Upper lobe of right lung (tissue), 1 donor: ENCODE measurements around the gene PTPRT. TPM values are rescaled to one million over a fixed set of nuclear protein-coding genes. Genes with fewer than 3 reads are reported as not detected.

Experiments used
- ATAC-seq: fragments of 200-7000 bp; cut with Tn5 transposase; one replicate; pipeline ENCODE4 v1.9.1; 2020; ENCODE audit warnings: mild to moderate bottlenecking, moderate library complexity
- DNase-seq: peaks from one replicate; pipeline ENCODE4 v3.0.0-alpha.2; 2020
- H3K27ac ChIP-seq: fragments of 200-600 bp; one replicate; pipeline ENCODE4 v1.8.0; 2022
- H3K27me3 ChIP-seq: fragments of 200-600 bp; one replicate; pipeline ENCODE4 v1.8.0; 2022; ENCODE audit warnings: mild to moderate bottlenecking
- H3K36me3 ChIP-seq: fragments of 200-600 bp; one replicate; pipeline ENCODE4 v1.8.0; 2022
- H3K4me1 ChIP-seq: fragments of 200-600 bp; one replicate; pipeline ENCODE4 v1.8.0; 2022
- H3K4me3 ChIP-seq: fragments of 200-600 bp; one replicate; pipeline ENCODE4 v1.8.0; 2022; ENCODE audit warnings: mild to moderate bottlenecking
- H3K9me3 ChIP-seq: fragments of 200-600 bp; one replicate; pipeline ENCODE4 v1.8.0; 2022
- intact Hi-C: fragments of 100-400 bp; cut with DNase I; formaldehyde crosslinking; loops from one replicate; pipeline ENCODE4 v1.11.0; 2022
- total RNA-seq: library from RNA; stranded (reverse); fragmentation: NEBNext Ultra II Directional; extraction: Animal tissue kit (Norgen Biotek cat#: 25700); gene quantifications from one replicate; pipeline ENCODE4 v1.2.1, GENCODE V29; 2021
- TF ChIP-seq, protein P1 (sequence below): fragments of 200-600 bp; IDR thresholded peaks from one replicate; pipeline ENCODE4 v1.8.0; 2022; ENCODE audit warnings: antibody characterized with exemption
- donor health status: DM: no; HTN: yes; CAD: no; lungs with severe emphysema.

Gene PTPRT
- total RNA-seq, 1 donor from 2014 or later: 0.46 TPM

DNA sequence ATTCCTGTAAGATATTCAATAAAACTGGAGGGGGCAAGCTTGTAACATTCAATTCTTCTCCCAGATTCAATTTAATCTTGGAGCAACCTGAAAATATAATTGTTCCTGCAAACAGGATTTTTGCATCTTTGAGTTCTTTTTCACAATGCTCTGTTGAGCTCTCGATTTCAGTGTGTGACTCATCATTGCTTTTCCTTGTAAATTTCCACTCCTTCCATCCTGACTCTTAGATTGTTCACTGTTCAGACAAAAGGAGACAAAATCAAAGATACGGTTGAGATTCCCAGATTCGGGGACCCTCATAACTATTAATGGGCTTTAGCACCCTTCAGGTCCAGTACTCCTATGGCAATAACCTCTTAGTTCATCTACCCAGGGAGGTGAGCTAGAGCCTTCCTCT, 999.6 kb downstream of the PTPRT start:
- TF ChIP-seq, protein P1, sequence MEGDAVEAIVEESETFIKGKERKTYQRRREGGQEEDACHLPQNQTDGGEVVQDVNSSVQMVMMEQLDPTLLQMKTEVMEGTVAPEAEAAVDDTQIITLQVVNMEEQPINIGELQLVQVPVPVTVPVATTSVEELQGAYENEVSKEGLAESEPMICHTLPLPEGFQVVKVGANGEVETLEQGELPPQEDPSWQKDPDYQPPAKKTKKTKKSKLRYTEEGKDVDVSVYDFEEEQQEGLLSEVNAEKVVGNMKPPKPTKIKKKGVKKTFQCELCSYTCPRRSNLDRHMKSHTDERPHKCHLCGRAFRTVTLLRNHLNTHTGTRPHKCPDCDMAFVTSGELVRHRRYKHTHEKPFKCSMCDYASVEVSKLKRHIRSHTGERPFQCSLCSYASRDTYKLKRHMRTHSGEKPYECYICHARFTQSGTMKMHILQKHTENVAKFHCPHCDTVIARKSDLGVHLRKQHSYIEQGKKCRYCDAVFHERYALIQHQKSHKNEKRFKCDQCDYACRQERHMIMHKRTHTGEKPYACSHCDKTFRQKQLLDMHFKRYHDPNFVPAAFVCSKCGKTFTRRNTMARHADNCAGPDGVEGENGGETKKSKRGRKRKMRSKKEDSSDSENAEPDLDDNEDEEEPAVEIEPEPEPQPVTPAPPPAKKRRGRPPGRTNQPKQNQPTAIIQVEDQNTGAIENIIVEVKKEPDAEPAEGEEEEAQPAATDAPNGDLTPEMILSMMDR: no peak

GRCh38 chr20:42186337-42186736, 1003.4 kb downstream of the PTPRT start:
- ATAC-seq: no peak
- H3K27ac ChIP-seq: no peak overlapping the region
- H3K4me1 ChIP-seq: no peaks in the 10 kb centered on the region

More for the DNA sequence above, 999.6 kb downstream of the PTPRT start:
- intact Hi-C loops: no loop called here
- Histone ChIP-seq H3K27me3 (no peaks in the 10 kb centered on the region), H3K9me3 (no peaks in the 10 kb centered on the region), H3K4me3 (no peak overlapping the region), H3K4me1 (no peaks in the 10 kb centered on the region), H3K36me3 (no peaks in the 10 kb centered on the region), H3K27ac (no peak overlapping the region)
- no peak for ATAC-seq
- DNase-seq: no peak

GRCh38 chr20:42183147-42183546, 1006.6 kb downstream of the PTPRT start:
- Histone ChIP-seq H3K36me3 (no peaks in the 10 kb centered on the region), H3K4me3 (no peak overlapping the region), H3K4me1 (no peaks in the 10 kb centered on the region), H3K27me3 (no peaks in the 10 kb centered on the region), H3K27ac (no peak overlapping the region), H3K9me3 (no peaks in the 10 kb centered on the region)
- no peak for ATAC-seq
- intact Hi-C loops: no loop called here
- TF ChIP-seq, protein P1: no peak
- DNase-seq: no peak

More at GRCh38 chr20:42186337-42186736, 1003.4 kb downstream of the PTPRT start:
- no peaks in the 10 kb centered on the region for H3K36me3 ChIP-seq
- no peaks in the 10 kb centered on the region for H3K27me3 ChIP-seq
- DNase-seq: no peak
- intact Hi-C loops: no loop called here
- no peaks in the 10 kb centered on the region for H3K9me3 ChIP-seq
- TF ChIP-seq, protein P1: no peak
- H3K4me3 ChIP-seq: no peak overlapping the region

GRCh38 chr20:42181064-42181463, 1008.6 kb downstream of the PTPRT start:
- ATAC-seq: no peak

DNA sequence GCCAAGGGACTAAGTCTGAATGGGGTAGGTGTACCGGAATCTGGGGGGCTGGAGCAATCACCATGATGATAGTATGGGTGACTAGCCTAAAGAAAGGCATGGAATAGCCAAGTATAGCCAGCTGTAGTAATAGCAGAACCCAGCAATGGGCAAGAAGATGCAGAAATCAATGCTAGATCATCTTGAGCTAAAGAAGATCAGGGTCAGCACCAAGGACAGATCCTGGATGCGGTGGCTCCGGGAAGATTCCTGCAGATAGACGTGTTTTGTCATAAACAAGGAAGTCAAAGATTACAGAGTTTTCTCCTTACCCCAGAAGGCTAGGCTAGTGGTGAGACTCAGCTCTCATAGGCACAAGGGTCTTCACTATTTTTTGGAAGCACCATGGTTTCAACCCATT, 1009.9 kb downstream of the PTPRT start:
- H3K27me3 ChIP-seq: no peaks in the 10 kb centered on the region
- intact Hi-C loops: no loop called here

More at GRCh38 chr20:42181064-42181463, 1008.6 kb downstream of the PTPRT start:
- Histone ChIP-seq H3K27ac (no peak overlapping the region), H3K36me3 (no peaks in the 10 kb centered on the region), H3K4me1 (no peaks in the 10 kb centered on the region), H3K27me3 (no peaks in the 10 kb centered on the region), H3K4me3 (no peak overlapping the region), H3K9me3 (no peaks in the 10 kb centered on the region)
- TF ChIP-seq, protein P1: no peak
- intact Hi-C loops: no loop called here
- no peak for DNase-seq

More for the DNA sequence above, 1009.9 kb downstream of the PTPRT start:
- DNase-seq (no peak), ATAC-seq (no peak)
- H3K4me1 ChIP-seq: no peaks in the 10 kb centered on the region
- no peaks in the 10 kb centered on the region for H3K36me3 ChIP-seq
- TF ChIP-seq, protein P1: no peak
- H3K27ac ChIP-seq: no peak overlapping the region
- H3K4me3 ChIP-seq: no peak overlapping the region
- no peaks in the 10 kb centered on the region for H3K9me3 ChIP-seq
